Measurements from ENCODE around the gene SCRN1.

SCRN1 gene

DNA sequence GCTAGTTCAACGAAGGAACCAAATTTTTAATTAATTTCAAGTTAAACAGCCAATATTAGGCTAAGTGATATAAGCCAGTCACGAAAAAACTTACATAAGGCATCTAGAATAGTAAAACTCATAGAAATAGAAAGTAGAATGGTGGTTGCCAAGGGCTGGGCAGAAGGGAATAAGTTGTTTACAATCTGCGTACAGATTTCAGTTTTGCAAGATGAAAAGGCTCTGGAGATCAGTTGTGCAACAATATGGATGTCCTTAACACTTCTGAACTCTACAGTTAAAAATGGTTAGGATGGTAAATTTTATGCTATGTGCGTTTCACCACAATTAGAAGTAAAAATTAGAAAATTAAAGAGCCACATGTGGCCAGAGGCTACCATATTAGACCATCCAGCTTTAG is 13.3 kb downstream of the SCRN1 start:
- no peak for TF ChIP-seq CTCF (conservative IDR thresholded peaks at IDR 0.05)
- no peak for TF ChIP-seq ZFX (IDR thresholded peaks at IDR 0.05)

GRCh38 chr7:29975561-29975960 is 14.0 kb downstream of the SCRN1 start:
- H3K27ac ChIP-seq: no peak overlapping the region
- TF ChIP-seq CTCF (conservative IDR thresholded peaks at IDR 0.05): no peak
- no peak for TF ChIP-seq ZFX (IDR thresholded peaks at IDR 0.05)

More for the DNA sequence above, 13.3 kb downstream of the SCRN1 start:
- no peak overlapping the region for H3K27ac ChIP-seq

- H3K27ac ChIP-seq: no peak overlapping the region
- TF ChIP-seq ZFX (IDR thresholded peaks at IDR 0.05) (no peak), CTCF (conservative IDR thresholded peaks at IDR 0.05) (no peak)
Measured at GRCh38 chr7:29974286-29974685, 15.3 kb downstream of the SCRN1 start.

GRCh38 chr7:29972315-29972669 is 17.3 kb downstream of the SCRN1 start:
- TF ChIP-seq ZFX (IDR thresholded peaks at IDR 0.05) (no peak), CTCF (conservative IDR thresholded peaks at IDR 0.05) (no peak)
- no peak overlapping the region for H3K27ac ChIP-seq

- TF ChIP-seq CTCF (conservative IDR thresholded peaks at IDR 0.05) (no peak), ZFX (IDR thresholded peaks at IDR 0.05) (no peak)
- no peak overlapping the region for H3K27ac ChIP-seq
Measured at GRCh38 chr7:29971566-29972314, 17.9 kb downstream of the SCRN1 start.

- H3K27ac ChIP-seq: no peak overlapping the region
- TF ChIP-seq CTCF (conservative IDR thresholded peaks at IDR 0.05): no peak
- no peak for TF ChIP-seq ZFX (IDR thresholded peaks at IDR 0.05)
Measured at GRCh38 chr7:29970158-29970557, 19.4 kb downstream of the SCRN1 start.

- no peak overlapping the region for H3K27ac ChIP-seq
- TF ChIP-seq CTCF (conservative IDR thresholded peaks at IDR 0.05) (no peak), ZFX (IDR thresholded peaks at IDR 0.05) (no peak)
Measured at GRCh38 chr7:29969738-29970137, 19.9 kb downstream of the SCRN1 start.

Data from C4-2B (cell line).